ENCODE measurements around the gene PHF23. TPM values are rescaled to one million over a fixed set of nuclear protein-coding genes. Genes with fewer than 3 reads are reported as not detected.
A peak's percentile ranks its signal among the peaks of the same experiment; 100 is the strongest.

The PHF23 gene
- total RNA-seq, 1 donor from 2014 or later, result 19.4 TPM

DNA sequence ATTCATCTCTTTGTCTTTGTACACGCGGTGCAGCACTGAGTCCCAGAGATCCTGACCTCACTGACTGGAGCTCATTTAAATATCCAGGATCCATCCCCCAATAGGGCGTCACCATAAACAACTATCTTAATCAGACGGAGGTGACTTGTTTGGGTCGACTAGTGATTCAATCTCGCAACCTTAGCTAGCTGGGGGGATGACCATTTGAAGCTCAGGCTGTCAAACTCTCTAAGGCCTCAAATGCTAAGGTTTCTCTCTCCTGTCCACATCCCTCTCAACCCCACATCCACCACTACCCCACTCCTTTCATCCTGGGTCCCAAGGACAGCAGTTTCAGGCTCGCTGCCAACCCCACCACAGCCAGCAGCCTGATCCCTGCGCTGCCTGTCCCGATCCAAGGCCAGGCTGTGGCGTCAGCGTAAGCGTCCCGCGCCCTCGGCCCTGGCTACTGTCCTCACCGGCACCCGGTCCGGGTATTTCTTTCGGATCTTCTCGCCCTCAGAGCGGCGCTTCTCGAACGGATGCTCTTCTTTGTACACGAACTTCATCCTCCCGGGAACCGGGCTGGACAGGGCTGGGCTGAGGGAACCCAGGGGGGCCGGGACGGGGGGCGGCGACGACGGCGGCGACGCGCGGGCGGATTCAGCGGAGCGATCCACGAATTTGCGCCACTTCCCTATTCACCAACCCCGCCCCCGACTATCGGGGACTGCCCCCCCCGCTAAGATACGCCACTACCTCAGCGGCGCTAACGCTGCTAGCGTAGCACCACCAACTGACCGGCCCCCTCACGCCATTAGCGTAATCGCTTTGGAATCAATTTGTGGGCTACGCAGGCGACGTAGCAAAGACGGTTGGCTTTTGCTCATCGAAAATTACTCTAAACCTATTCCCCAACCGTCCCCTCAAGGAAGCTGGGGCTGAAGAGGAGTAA, 2.8 kb upstream of the PHF23 start, which contains the start of gene GABARAP:
Gene GABARAP, minus strand, starts transcription at position 667 of the 934 bp plus-strand sequence. Its CDS starts 119 bp downstream, at position 548.
- intact Hi-C loops (cut with DNase I), result no loop called here
- ATAC-seq (ENCODE audit: poor library complexity), result peak; percentile 58
- DNase-seq, result peak; percentile 96

GRCh38 chr17:7241090-7241733, 2.0 kb upstream of the PHF23 start:
- intact Hi-C loops (cut with DNase I), result no loop called here
- DNase-seq (no peak), ATAC-seq (ENCODE audit: poor library complexity) (no peak)

DNA sequence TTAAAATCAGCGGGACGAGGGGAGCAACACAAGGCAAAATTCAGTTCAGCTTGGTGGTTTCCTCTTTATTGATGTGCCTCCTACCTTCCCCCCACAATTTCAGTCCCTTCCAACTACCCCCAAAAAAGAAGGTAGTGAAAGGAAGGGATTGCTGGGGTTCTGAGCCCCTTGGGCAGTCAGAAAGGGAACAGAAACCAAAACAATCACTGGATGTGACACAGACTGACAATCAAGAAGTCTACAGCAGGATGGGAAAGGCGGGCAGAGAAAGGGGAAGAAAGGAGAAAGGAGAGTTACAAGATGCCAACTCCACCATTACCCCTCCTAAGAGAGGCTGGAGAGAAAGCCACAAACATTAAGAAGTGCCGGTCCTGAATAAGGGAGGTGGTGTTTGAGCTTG, 1.1 kb upstream of the PHF23 start:
- DNase-seq (no peak), ATAC-seq (ENCODE audit: poor library complexity) (no peak)

GRCh38 chr17:7238420-7239090, 702 bp downstream of the PHF23 start:
- ATAC-seq (ENCODE audit: poor library complexity) (no peak), DNase-seq (no peak)
- intact Hi-C loops (cut with DNase I), result no loop called here

More for the DNA sequence above, 1.1 kb upstream of the PHF23 start:
- intact Hi-C loops (cut with DNase I), result no loop called here

DNA sequence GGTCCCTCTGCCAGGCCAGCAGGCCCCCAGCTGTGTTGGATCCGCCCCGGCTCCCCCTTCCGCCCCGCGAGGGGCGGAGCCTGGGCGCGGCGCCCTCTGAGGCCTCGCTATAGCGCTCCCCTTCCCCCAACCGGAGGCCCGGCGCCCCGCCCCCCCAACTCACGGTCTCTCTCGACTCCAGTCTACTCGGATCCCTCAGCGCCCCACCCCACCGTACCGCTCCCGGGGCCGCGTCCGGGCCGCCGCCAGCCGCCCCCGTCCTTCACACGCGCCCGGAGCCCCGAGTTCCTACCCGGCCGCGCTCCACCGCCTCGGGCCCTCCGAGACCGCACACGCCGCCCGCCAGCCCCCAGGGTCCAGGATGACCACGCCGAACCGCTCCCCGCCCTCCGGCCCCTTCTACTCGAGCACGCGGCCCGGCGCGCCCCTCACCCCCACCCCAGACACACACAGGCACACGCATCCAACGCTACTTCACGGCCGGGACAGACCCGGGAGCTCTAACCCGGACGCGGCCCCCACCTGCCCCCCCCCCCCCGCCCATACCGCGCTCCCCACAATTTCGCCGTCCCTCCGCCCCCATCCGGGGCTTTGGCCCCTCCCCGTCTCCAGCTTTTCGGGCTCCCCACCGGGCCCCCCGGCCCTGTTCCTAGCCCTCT, 1.4 kb downstream of the PHF23 start:
- ATAC-seq (ENCODE audit: poor library complexity) (peak; percentile 13), DNase-seq (peak; percentile 91)
- intact Hi-C loops (cut with DNase I), result no loop called here

GRCh38 chr17:7237266-7237760, 1.9 kb downstream of the PHF23 start:
- ATAC-seq (ENCODE audit: poor library complexity) (no peak), DNase-seq (no peak)
- intact Hi-C loops (cut with DNase I), result no loop called here

GRCh38 chr17:7236808-7237207, 2.4 kb downstream of the PHF23 start:
- intact Hi-C loops (cut with DNase I), result no loop called here
- ATAC-seq (ENCODE audit: poor library complexity) (no peak), DNase-seq (no peak)

GRCh38 chr17:7235693-7236665, 3.3 kb downstream of the PHF23 start:
- intact Hi-C loops (cut with DNase I), result no loop called here
- DNase-seq (no peak), ATAC-seq (ENCODE audit: poor library complexity) (no peak)

- intact Hi-C loops (cut with DNase I), result no loop called here
- peak; percentile 78 for ATAC-seq (ENCODE audit: poor library complexity)
- DNase-seq, result peak; percentile 96
Observed at GRCh38 chr17:7234083-7234951, 4.9 kb downstream of the PHF23 start, which contains the start of gene DVL2. Gene DVL2, minus strand, starts transcription at chr17:7234517. Its CDS starts 255 bp downstream, at chr17:7234262.

GRCh38 chr17:7233701-7234082, 5.6 kb downstream of the PHF23 start:
- ATAC-seq (ENCODE audit: poor library complexity), result peak; percentile 0
- intact Hi-C loops (cut with DNase I), result no loop called here
- DNase-seq, result no peak

GRCh38 chr17:7232114-7232513, 7.1 kb downstream of the PHF23 start:
- no peak for DNase-seq
- ATAC-seq (ENCODE audit: poor library complexity), result no peak
- intact Hi-C loops (cut with DNase I), result no loop called here

GRCh38 chr17:7229504-7229903, 9.8 kb downstream of the PHF23 start:
- ATAC-seq (ENCODE audit: poor library complexity), result no peak
- DNase-seq, result peak; percentile 38
- intact Hi-C loops (cut with DNase I), result no loop called here

DNA sequence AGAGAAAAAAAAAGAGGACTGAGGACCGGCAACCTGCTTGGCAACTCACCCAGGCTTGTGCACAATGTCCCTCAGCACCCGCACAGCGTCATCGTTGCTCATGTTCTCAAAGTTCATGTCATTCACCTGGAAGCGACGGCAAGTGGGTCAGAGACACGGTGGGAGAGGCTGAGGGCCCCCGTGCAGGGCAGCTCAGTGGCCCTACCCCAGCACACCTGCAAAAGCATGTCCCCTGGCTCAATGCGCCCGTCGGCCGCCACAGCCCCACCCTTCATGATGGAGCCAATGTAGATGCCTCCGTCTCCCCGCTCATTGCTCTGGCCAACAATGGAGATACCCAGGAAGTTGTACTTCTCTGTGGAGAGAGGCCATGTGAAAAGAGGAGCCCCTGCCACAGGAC, 10.3 kb downstream of the PHF23 start:
- intact Hi-C loops (cut with DNase I), result no loop called here
- DNase-seq (no peak), ATAC-seq (ENCODE audit: poor library complexity) (no peak)

GRCh38 chr17:7226721-7227710, 12.2 kb downstream of the PHF23 start:
- ATAC-seq (ENCODE audit: poor library complexity) (no peak), DNase-seq (no peak)
- intact Hi-C loops (cut with DNase I), result no loop called here

- ATAC-seq (ENCODE audit: poor library complexity), result peak; percentile 29
- intact Hi-C loops (cut with DNase I), result no loop called here
Observed at GRCh38 chr17:7225711-7226331, 13.4 kb downstream of the PHF23 start.

More at GRCh38 chr17:7225711-7226331, 13.4 kb downstream of the PHF23 start:
- DNase-seq, result no peak
